PFSK-1 (cell line): ENCODE results near the gene INCA1.

Source experiments
- POLR2AphosphoS5 ChIP-seq: IDR thresholded peaks from 2 replicates; pipeline ENCODE4 v1.6.1; 2012; ENCODE audit warnings: low read depth, mild to moderate bottlenecking, control low read depth, low read length, moderate library complexity
- REST ChIP-seq, 2 experiments: IDR thresholded peaks; 2 replicates each; pipeline versions ENCODE4 v1.6.1 to v1.8.0; 2011 to 2012; ENCODE audit warnings: low read depth in 2 of 2, low read length in 2 of 2, control low read depth in 1 of 2, inconsistent platforms in 1 of 2, mild to moderate bottlenecking in 1 of 2, moderate library complexity in 1 of 2; ENCODE audit not compliant: insufficient read depth in 1 of 2
- SIN3A ChIP-seq: IDR thresholded peaks from 2 replicates; pipeline ENCODE4 v1.6.1; 2012; ENCODE audit warnings: mild to moderate bottlenecking, low read length, moderate library complexity, borderline replicate concordance; ENCODE audit not compliant: insufficient read depth
- TAF1 ChIP-seq: IDR thresholded peaks from 2 replicates; pipeline ENCODE4 v1.6.1; 2012; ENCODE audit warnings: low read length, control low read depth, borderline replicate concordance; ENCODE audit not compliant: insufficient read depth

- TF ChIP-seq POLR2AphosphoS5 (no peak), TAF1 (no peak), REST (IDR thresholded peaks at IDR 0.05; ENCODE audit: insufficient read depth in 1 of 2, low read depth in 2 of 2, low read length in 2 of 2) (no peak), SIN3A (no peak)
Measured at GRCh38 chr17:4951486-4951885, 45.8 kb downstream of the INCA1 start.
